ENCODE data around the gene ELP1. TPM values are rescaled to one million over a fixed set of nuclear protein-coding genes. Genes with fewer than 3 reads are reported as not detected.
"Not testable (repeated sequence)": the region's sequence is repeated elsewhere in the genome, so short reads cannot be mapped to it uniquely, and the experiment has no call there.

The ELP1 gene
- total RNA-seq, 4 donors from 2014 or later = 10.0 to 27.2 (median 19.1) TPM

GRCh38 chr9:108910402-108910801 lies 23.5 kb downstream of the ELP1 start:
- TF ChIP-seq CTCF (IDR thresholded peaks at IDR 0.05) (no peak), POLR2A (IDR thresholded peaks at IDR 0.05) (no peak)
- no peak overlapping the region for H3K4me3 ChIP-seq (ENCODE audit: low read depth, poor library complexity, severe bottlenecking)
- DNase-seq (ENCODE audit: low spot score in 2 of 2) = no peak
- intact Hi-C loops (cut with DNase I; ENCODE audit: low total_unique reads) = no loop called here

- no peak overlapping the region for H3K4me3 ChIP-seq (ENCODE audit: low read depth, poor library complexity, severe bottlenecking)
- intact Hi-C loops (cut with DNase I; ENCODE audit: low total_unique reads) = no loop called here
- DNase-seq (ENCODE audit: low spot score in 2 of 2) = no peak
- 79 to 89% methylated on average over 2 of the region's 2 CpGs for WGBS, 2 donors
- TF ChIP-seq POLR2A (IDR thresholded peaks at IDR 0.05) = no peak
- TF ChIP-seq CTCF (IDR thresholded peaks at IDR 0.05) = no peak
Observed at GRCh38 chr9:108905494-108905893, 28.4 kb downstream of the ELP1 start.

GRCh38 chr9:108904161-108904560 lies 29.8 kb downstream of the ELP1 start:
- no peak for DNase-seq (ENCODE audit: low spot score in 2 of 2)
- no peak overlapping the region for H3K4me3 ChIP-seq (ENCODE audit: low read depth, poor library complexity, severe bottlenecking)
- 97% methylated on average over 3 of the region's 3 CpGs for WGBS, 2 donors
- TF ChIP-seq POLR2A (IDR thresholded peaks at IDR 0.05) (no peak), CTCF (IDR thresholded peaks at IDR 0.05) (no peak)
- intact Hi-C loops (cut with DNase I; ENCODE audit: low total_unique reads) = no loop called here

GRCh38 chr9:108903420-108904103 lies 30.4 kb downstream of the ELP1 start:
- TF ChIP-seq CTCF (IDR thresholded peaks at IDR 0.05) (no peak), POLR2A (IDR thresholded peaks at IDR 0.05) (no peak)
- 84 to 88% methylated on average over 2 of the region's 2 CpGs for WGBS, 2 donors
- DNase-seq (ENCODE audit: low spot score in 2 of 2) = no peak
- intact Hi-C loops (cut with DNase I; ENCODE audit: low total_unique reads) = no loop called here
- H3K4me3 ChIP-seq (ENCODE audit: low read depth, poor library complexity, severe bottlenecking) = no peak overlapping the region

GRCh38 chr9:108900176-108900575 lies 33.7 kb downstream of the ELP1 start:
- 89 to 93% methylated on average over 5 of the region's 5 CpGs for WGBS, 2 donors
- intact Hi-C loops (cut with DNase I; ENCODE audit: low total_unique reads) = no loop called here
- no peak for DNase-seq (ENCODE audit: low spot score in 2 of 2)
- H3K4me3 ChIP-seq (ENCODE audit: low read depth, poor library complexity, severe bottlenecking) = no peak overlapping the region
- TF ChIP-seq CTCF (IDR thresholded peaks at IDR 0.05) (no peak), POLR2A (IDR thresholded peaks at IDR 0.05) (no peak)

- 95 to 98% methylated on average over 8 of the region's 8 CpGs for WGBS, 2 donors
- DNase-seq (ENCODE audit: low spot score in 2 of 2); H3K4me3 ChIP-seq (ENCODE audit: low read depth, poor library complexity, severe bottlenecking); intact Hi-C loops (cut with DNase I; ENCODE audit: low total_unique reads): not testable (repeated sequence)
Observed at GRCh38 chr9:108899023-108899695, 34.8 kb downstream of the ELP1 start.

All from lower leg skin (tissue), 4 donors.